Mucosa of gallbladder (tissue), 1 donor: Measurements from ENCODE around the gene PARL. TPM values are rescaled to one million over a fixed set of nuclear protein-coding genes. Genes with fewer than 3 reads are reported as not detected.

Source experiments
- DNase-seq: peaks from one replicate; pipeline ENCODE4 v3.0.0-alpha.2; 2020; ENCODE audit warnings: low spot score
- total RNA-seq: library from RNA; stranded (reverse); gene quantifications from one replicate; pipeline ENCODE4 v1.2.1, GENCODE V29; 2021
- donor health status: DM: no; HTN: no; CAD: no.

The PARL gene, protein sequence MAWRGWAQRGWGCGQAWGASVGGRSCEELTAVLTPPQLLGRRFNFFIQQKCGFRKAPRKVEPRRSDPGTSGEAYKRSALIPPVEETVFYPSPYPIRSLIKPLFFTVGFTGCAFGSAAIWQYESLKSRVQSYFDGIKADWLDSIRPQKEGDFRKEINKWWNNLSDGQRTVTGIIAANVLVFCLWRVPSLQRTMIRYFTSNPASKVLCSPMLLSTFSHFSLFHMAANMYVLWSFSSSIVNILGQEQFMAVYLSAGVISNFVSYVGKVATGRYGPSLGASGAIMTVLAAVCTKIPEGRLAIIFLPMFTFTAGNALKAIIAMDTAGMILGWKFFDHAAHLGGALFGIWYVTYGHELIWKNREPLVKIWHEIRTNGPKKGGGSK
- 33.6 TPM for total RNA-seq

DNA sequence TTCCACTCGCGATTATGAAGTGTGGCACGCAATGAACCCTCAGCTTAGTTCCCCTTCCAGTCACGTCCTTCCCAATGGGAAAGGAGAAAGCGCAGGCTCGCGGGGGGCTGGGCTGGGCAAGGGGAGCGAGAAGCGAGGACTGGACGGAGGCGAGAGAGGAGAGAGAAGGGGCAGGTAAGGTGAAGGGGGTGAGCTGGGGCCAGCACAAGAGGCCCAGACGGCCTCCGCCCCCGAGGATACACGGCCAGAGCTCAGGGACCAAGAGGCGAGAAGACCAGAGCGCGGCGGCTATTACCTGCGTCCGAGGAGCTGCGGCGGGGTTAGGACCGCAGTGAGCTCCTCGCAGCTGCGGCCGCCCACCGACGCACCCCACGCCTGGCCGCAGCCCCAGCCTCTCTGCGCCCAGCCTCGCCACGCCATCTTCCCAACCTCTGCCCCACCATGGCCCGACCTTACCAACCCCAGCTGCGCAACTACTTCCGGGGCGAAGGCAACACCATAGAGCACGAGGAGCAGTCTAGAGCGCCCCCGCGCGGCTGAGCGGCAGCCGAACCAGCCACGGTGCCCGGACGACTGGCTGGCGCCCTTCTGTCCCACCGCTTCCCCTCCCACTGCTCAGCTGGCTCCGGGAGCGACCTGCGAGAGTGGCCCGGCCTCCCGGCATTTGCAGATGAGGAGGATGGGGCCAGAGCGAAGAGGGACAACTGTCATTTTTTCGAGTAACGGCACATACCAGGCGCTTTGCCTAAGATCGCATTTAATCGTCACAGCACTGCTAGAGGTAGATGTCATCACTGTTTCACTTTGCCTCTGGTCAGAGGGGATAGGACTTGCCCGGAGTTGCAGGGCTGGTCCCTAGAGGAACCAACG lies at the start of gene PARL:
Gene PARL (minus strand): TSS at position 454 of the 870 bp plus-strand sequence. CDS start 34 bp downstream, at position 420.
- peak; percentile 95 for DNase-seq

- no peak for DNase-seq
These were observed 48.5 kb upstream of the PARL start for GRCh38 chr3:183933160-183933559.

- DNase-seq: no peak
These were observed 47.2 kb upstream of the PARL start for GRCh38 chr3:183931881-183932280.

- peak; percentile 11 for DNase-seq
These were observed 45.4 kb upstream of the PARL start for GRCh38 chr3:183930086-183930485.

DNA sequence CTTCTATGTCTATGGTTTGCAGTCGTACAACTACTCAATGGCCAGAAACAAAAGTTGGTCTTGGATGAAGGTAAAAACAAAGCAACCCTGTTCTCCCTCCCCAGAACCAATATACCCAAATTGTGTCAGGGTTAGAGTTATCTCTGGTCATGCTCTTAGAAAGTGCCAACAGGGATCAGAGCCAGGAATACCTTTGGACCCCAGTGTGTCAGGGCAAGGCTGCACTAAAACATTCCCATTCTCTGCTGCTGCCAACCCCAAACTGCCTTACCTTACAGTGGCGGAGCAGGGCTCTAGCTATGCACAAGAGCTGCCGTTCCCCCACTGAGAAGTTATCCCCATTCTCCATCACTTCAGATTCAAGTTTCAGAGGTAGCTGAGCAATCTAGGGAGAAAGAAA lies 42.4 kb upstream of the PARL start:
- no peak for DNase-seq

- DNase-seq: no peak
These were observed 40.3 kb upstream of the PARL start for GRCh38 chr3:183924956-183925355.

DNA sequence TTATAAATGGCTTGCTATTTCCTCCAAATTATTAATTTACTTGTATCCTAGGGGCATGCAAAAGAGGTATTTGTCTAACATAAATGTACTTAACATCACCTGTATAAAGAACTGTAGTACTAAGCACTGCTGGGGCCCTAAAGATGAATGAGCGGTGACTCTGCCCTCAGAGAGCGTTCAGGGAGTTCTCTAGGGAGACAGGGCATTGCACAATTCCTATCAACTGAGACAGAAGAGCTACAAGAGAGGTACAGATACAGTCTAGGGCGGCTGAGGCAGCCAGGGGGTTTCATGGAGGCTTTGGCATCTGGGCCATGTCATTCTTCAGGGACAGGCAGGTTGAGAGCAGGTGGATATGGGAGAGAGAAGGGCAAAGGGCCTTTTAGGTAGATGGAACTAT lies 39.9 kb upstream of the PARL start:
- no peak for DNase-seq

DNA sequence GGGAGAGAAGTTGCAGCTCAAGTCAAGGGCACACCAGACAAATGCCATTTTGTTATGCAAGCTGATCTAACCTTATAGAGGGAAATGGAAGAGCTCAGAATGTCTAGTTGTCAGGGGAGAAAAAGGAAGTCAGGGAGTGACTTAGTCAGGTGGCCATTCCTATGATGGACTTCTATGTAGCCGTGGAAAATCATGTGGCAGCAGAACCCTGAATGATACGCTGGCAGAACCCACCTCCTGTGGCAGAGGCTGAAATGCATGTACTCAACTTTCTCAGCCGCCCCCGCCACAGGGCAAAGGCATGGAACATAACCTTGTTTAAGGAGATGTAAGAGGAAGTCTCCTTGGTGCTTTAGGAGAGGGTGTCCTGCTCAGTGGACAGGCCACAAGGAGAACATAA lies 37.7 kb upstream of the PARL start:
- DNase-seq: no peak

GRCh38 chr3:183921096-183921495 lies 36.4 kb upstream of the PARL start:
- no peak for DNase-seq

DNA sequence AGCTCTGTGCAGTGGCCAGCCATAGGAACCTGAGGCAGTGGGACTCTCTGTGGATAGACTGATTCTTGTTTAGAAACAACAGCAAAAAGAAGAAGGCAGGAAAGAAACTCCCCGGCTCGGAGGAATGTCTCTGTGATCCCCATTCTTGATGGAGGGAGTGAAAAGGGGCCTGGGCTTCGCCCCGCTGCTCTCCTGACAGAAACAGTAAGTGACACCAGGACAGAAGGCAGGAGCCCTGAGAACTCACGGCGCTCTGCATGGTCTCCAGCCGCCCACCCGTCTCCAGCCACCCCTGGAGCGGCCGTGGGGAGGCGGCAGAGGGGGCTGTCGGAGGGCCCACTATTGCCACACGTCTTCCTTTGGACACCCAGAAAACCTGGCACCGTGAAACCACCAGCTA lies 35.7 kb upstream of the PARL start:
- no peak for DNase-seq

DNA sequence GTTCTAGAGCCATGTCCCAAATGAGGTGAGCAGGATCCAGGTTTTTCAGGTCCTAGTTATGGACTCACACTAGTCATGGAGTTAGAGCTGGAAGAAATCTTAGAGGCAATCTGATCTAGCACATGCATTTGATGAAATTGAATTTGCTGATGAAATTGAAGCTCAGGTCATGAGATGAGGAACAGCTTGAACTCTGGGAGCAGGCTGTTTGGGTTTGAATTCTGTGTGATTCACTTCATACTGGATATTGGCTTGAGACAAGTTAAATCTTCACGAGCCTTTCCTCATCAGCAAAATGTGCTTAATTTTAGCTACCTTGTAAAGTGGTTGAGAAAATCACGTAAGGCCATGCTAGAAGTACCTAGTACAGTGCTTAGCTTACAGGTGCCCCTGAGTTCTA lies 33.5 kb upstream of the PARL start:
- no peak for DNase-seq

- DNase-seq: no peak
These were observed 33.1 kb upstream of the PARL start for GRCh38 chr3:183917776-183918175.

GRCh38 chr3:183914856-183915255 lies 30.2 kb upstream of the PARL start:
- DNase-seq: no peak

GRCh38 chr3:183913580-183913920 lies 28.9 kb upstream of the PARL start:
- DNase-seq: no peak

GRCh38 chr3:183912895-183913579 lies 28.4 kb upstream of the PARL start:
- DNase-seq: no peak

- no peak for DNase-seq
These were observed 27.3 kb upstream of the PARL start for GRCh38 chr3:183911763-183912506.

DNA sequence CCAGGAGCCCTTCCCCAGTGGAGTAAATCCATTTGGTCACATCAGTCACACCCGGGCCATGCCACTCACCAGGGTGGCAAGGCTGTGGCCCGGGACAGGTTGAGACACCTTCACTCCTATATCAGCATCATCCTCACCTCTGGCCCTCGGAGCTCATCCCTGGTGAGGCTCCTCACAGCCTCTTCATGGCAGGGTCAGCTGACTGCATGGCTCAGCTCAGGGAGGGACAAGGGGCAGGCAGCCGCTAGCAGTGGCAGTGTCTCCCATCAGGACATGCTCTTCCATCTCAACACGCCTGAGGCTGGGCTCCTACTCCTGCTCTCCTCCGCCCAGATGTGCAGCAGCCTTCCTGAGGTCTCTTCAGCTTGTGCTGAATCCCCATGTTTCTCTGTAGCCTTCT lies 26.4 kb upstream of the PARL start:
- no peak for DNase-seq

GRCh38 chr3:183909030-183909600 lies 24.4 kb upstream of the PARL start:
- no peak for DNase-seq

GRCh38 chr3:183907911-183908331 lies 23.2 kb upstream of the PARL start:
- no peak for DNase-seq

GRCh38 chr3:183907176-183907575 lies 22.5 kb upstream of the PARL start:
- no peak for DNase-seq

- no peak for DNase-seq
These were observed 21.7 kb upstream of the PARL start for GRCh38 chr3:183906234-183906921.
